HEK293 (cell line): Measurements from ENCODE around the gene ZFYVE1.

Experiments
- CTCF ChIA-PET: fragments of 350-600 bp; formaldehyde crosslinking; extraction: SDS; loops from one replicate; lab custom pipeline; 2021; ENCODE audit warnings: antibody characterized with exemption; lab: Yijun Ruan, JAX
- POLR2A ChIA-PET: fragments of 300-600 bp; formaldehyde crosslinking; extraction: SDS; loops from one replicate; lab custom pipeline; 2020; ENCODE audit warnings: antibody characterized with exemption, inconsistent platforms; lab: Yijun Ruan, JAX
- H3K27ac ChIP-seq: fragments of 200-500 bp; sonication (Bioruptor generic); 2 replicates; pipeline ENCODE4 v1.5.1; 2014; ENCODE audit warnings: low read depth, low read length, control low read depth, inconsistent platforms; ENCODE audit errors: extremely low read depth
- H3K36me3 ChIP-seq, 2 experiments: fragments of 200-500 bp in 1 of 2; sonication (Bioruptor generic) in 1 of 2; 1 replicate in 1 of 2; 2 replicates in 1 of 2; pipeline ENCODE4 v1.5.1; 2014 to 2017; ENCODE audit warnings: inconsistent platforms in 2 of 2, low read length in 2 of 2; ENCODE audit not compliant: control insufficient read depth in 2 of 2, insufficient read depth in 1 of 2
- H3K4me1 ChIP-seq: fragments of 200-500 bp; sonication (Bioruptor generic); 2 replicates; pipeline ENCODE4 v1.5.1; 2014; ENCODE audit warnings: mild to moderate bottlenecking, low read length, inconsistent platforms; ENCODE audit not compliant: control insufficient read depth, insufficient read depth
- H3K4me3 ChIP-seq: 2 replicates; pipeline ENCODE4 v1.5.1; 2011; ENCODE audit warnings: low read depth, mild to moderate bottlenecking, control low read depth, low read length, moderate library complexity
- H3K9me3 ChIP-seq: fragments of 200-500 bp; sonication (Bioruptor generic); 2 replicates; pipeline ENCODE4 v1.5.1; 2014; ENCODE audit warnings: low read depth, low read length, inconsistent platforms; ENCODE audit not compliant: control insufficient read depth, insufficient read depth
- BCL11A ChIP-seq: fragments of 450-650 bp; formaldehyde crosslinking; IDR thresholded peaks from 2 replicates; pipeline ENCODE4 v1.5.1; 2016; ENCODE audit warnings: low read depth, missing biosample characterization, missing genetic modification characterization
- KLF10 ChIP-seq: fragments of 450-650 bp; IDR thresholded peaks from 2 replicates; pipeline ENCODE4 v1.5.1; 2018; ENCODE audit warnings: missing biosample characterization, mild to moderate bottlenecking, missing genetic modification characterization
- SETDB1 ChIP-seq: IDR thresholded peaks from one replicate; pipeline ENCODE4 v1.6.1; 2017; ENCODE audit warnings: mild to moderate bottlenecking, low read length, moderate library complexity, mixed read lengths; ENCODE audit not compliant: insufficient read length
- ZNF174 ChIP-seq: fragments of 450-650 bp; formaldehyde crosslinking; IDR thresholded peaks from 2 replicates; pipeline ENCODE4 v1.5.0; 2017; ENCODE audit warnings: missing biosample characterization, mild to moderate bottlenecking, missing genetic modification characterization
- ZNF48 ChIP-seq: fragments of 450-650 bp; formaldehyde crosslinking; IDR thresholded peaks from 2 replicates; pipeline ENCODE4 v1.5.1; 2016; ENCODE audit warnings: missing biosample characterization, missing genetic modification characterization
- ZNF514 ChIP-seq: fragments of 450-650 bp; formaldehyde crosslinking; IDR thresholded peaks from 2 replicates; pipeline ENCODE4 v1.5.1; 2016; ENCODE audit warnings: missing biosample characterization, missing genetic modification characterization
- ZNF529 ChIP-seq: fragments of 450-650 bp; formaldehyde crosslinking; IDR thresholded peaks from 2 replicates; pipeline ENCODE4 v1.5.1; 2017; ENCODE audit warnings: missing genetic modification characterization, missing biosample characterization; ENCODE audit not compliant: insufficient replicate concordance
- ZNF621 ChIP-seq: fragments of 450-650 bp; formaldehyde crosslinking; IDR thresholded peaks from 2 replicates; pipeline ENCODE4 v1.5.1; 2017; ENCODE audit warnings: missing biosample characterization, missing genetic modification characterization
- ZNF701 ChIP-seq: fragments of 450-650 bp; formaldehyde crosslinking; IDR thresholded peaks from 2 replicates; pipeline ENCODE4 v1.5.1; 2016; ENCODE audit warnings: missing biosample characterization, missing genetic modification characterization
- ZNF777 ChIP-seq: fragments of 450-650 bp; formaldehyde crosslinking; IDR thresholded peaks from 2 replicates; pipeline ENCODE4 v1.5.1; 2017; ENCODE audit warnings: missing biosample characterization, missing genetic modification characterization, borderline replicate concordance
- TF ChIP-seq, protein P1 (sequence below): fragments of 450-650 bp; formaldehyde crosslinking; IDR thresholded peaks from 2 replicates; pipeline ENCODE4 v1.5.1; 2016; ENCODE audit warnings: missing biosample characterization, missing genetic modification characterization
- TF ChIP-seq, protein P2 (sequence below): fragments of 450-650 bp; formaldehyde crosslinking; IDR thresholded peaks from 2 replicates; pipeline ENCODE4 v1.5.1; 2016; ENCODE audit warnings: missing biosample characterization, missing genetic modification characterization
- TF ChIP-seq, protein P3 (sequence below): fragments of 450-650 bp; formaldehyde crosslinking; IDR thresholded peaks from 2 replicates; pipeline ENCODE4 v1.5.1; 2016; ENCODE audit warnings: missing biosample characterization, missing genetic modification characterization, borderline replicate concordance
- TF ChIP-seq, protein P4 (sequence below): fragments of 450-650 bp; formaldehyde crosslinking; IDR thresholded peaks from 2 replicates; pipeline ENCODE4 v1.5.1; 2016; ENCODE audit warnings: missing biosample characterization, missing genetic modification characterization
- TF ChIP-seq, protein P5 (sequence below): fragments of 450-650 bp; formaldehyde crosslinking; IDR thresholded peaks from 2 replicates; pipeline ENCODE4 v1.5.1; 2016; ENCODE audit warnings: missing biosample characterization, missing genetic modification characterization, low read depth

ZFYVE1 gene

DNA sequence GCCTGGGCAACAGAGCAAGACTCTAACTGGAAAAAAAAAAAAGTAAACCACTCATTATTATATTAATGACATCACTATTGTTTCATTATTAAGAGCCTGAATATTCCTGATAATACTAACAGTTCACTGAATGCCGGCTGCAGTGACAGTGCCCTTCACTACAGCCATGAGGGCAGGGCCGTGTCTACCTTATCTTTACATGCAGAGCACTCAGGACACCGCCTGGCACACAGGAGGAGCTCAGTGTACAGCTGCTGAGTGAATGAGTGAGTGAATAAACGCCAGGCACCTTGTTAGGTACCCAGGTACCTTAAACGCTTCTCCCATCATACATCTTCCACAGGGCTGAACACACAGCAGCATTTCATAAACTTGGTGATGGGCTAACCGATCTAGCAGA, 23.2 kb downstream of the ZFYVE1 start:
- H3K4me1 ChIP-seq, result no peaks in the 10 kb centered on the region
- H3K9me3 ChIP-seq, result no peaks in the 10 kb centered on the region
- H3K4me3 ChIP-seq, result no peak overlapping the region
- no peak overlapping the region for H3K27ac ChIP-seq
- H3K36me3 ChIP-seq, result peaks cover 5 to 13% of the 10 kb centered on the region in 2 experiments; a peak in 2 of 3 replicates
- ChIA-PET POLR2A (no interaction called here), CTCF (no interaction called here)
- TF ChIP-seq ZNF701 (tag by site-specific recombination) (no peak), ZNF48 (tag by site-specific recombination) (no peak), ZNF174 (tag by site-specific recombination) (no peak), SETDB1 (no peak), ZNF514 (tag by site-specific recombination) (no peak), ZNF529 (no peak), ZNF777 (tag by site-specific recombination) (no peak), KLF10 (tag by site-specific recombination) (no peak), ZNF621 (no peak), BCL11A (no peak)
- TF ChIP-seq, protein P1, sequence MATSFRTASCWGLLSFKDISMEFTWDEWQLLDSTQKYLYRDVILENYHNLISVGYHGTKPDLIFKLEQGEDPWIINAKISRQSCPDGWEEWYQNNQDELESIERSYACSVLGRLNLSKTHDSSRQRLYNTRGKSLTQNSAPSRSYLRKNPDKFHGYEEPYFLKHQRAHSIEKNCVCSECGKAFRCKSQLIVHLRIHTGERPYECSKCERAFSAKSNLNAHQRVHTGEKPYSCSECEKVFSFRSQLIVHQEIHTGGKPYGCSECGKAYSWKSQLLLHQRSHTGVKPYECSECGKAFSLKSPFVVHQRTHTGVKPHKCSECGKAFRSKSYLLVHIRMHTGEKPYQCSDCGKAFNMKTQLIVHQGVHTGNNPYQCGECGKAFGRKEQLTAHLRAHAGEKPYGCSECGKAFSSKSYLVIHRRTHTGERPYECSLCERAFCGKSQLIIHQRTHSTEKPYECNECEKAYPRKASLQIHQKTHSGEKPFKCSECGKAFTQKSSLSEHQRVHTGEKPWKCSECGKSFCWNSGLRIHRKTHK (tag by site-specific recombination), result no peak
- TF ChIP-seq, protein P2, sequence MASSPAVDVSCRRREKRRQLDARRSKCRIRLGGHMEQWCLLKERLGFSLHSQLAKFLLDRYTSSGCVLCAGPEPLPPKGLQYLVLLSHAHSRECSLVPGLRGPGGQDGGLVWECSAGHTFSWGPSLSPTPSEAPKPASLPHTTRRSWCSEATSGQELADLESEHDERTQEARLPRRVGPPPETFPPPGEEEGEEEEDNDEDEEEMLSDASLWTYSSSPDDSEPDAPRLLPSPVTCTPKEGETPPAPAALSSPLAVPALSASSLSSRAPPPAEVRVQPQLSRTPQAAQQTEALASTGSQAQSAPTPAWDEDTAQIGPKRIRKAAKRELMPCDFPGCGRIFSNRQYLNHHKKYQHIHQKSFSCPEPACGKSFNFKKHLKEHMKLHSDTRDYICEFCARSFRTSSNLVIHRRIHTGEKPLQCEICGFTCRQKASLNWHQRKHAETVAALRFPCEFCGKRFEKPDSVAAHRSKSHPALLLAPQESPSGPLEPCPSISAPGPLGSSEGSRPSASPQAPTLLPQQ (tag by site-specific recombination), result no peak
- TF ChIP-seq, protein P3, sequence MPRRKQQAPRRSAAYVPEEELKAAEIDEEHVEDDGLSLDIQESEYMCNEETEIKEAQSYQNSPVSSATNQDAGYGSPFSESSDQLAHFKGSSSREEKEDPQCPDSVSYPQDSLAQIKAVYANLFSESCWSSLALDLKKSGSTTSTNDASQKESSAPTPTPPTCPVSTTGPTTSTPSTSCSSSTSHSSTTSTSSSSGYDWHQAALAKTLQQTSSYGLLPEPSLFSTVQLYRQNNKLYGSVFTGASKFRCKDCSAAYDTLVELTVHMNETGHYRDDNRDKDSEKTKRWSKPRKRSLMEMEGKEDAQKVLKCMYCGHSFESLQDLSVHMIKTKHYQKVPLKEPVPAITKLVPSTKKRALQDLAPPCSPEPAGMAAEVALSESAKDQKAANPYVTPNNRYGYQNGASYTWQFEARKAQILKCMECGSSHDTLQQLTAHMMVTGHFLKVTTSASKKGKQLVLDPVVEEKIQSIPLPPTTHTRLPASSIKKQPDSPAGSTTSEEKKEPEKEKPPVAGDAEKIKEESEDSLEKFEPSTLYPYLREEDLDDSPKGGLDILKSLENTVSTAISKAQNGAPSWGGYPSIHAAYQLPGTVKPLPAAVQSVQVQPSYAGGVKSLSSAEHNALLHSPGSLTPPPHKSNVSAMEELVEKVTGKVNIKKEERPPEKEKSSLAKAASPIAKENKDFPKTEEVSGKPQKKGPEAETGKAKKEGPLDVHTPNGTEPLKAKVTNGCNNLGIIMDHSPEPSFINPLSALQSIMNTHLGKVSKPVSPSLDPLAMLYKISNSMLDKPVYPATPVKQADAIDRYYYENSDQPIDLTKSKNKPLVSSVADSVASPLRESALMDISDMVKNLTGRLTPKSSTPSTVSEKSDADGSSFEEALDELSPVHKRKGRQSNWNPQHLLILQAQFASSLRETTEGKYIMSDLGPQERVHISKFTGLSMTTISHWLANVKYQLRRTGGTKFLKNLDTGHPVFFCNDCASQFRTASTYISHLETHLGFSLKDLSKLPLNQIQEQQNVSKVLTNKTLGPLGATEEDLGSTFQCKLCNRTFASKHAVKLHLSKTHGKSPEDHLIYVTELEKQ (tag by site-specific recombination), result no peak
- TF ChIP-seq, protein P4, sequence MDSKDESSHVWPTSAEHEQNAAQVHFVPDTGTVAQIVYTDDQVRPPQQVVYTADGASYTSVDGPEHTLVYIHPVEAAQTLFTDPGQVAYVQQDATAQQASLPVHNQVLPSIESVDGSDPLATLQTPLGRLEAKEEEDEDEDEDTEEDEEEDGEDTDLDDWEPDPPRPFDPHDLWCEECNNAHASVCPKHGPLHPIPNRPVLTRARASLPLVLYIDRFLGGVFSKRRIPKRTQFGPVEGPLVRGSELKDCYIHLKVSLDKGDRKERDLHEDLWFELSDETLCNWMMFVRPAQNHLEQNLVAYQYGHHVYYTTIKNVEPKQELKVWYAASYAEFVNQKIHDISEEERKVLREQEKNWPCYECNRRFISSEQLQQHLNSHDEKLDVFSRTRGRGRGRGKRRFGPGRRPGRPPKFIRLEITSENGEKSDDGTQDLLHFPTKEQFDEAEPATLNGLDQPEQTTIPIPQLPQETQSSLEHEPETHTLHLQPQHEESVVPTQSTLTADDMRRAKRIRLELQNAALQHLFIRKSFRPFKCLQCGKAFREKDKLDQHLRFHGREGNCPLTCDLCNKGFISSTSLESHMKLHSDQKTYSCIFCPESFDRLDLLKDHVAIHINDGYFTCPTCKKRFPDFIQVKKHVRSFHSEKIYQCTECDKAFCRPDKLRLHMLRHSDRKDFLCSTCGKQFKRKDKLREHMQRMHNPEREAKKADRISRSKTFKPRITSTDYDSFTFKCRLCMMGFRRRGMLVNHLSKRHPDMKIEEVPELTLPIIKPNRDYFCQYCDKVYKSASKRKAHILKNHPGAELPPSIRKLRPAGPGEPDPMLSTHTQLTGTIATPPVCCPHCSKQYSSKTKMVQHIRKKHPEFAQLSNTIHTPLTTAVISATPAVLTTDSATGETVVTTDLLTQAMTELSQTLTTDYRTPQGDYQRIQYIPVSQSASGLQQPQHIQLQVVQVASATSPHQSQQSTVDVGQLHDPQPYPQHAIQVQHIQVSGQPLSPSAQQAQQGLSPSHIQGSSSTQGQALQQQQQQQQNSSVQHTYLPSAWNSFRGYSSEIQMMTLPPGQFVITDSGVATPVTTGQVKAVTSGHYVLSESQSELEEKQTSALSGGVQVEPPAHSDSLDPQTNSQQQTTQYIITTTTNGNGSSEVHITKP, result no peak
- TF ChIP-seq, protein P5, sequence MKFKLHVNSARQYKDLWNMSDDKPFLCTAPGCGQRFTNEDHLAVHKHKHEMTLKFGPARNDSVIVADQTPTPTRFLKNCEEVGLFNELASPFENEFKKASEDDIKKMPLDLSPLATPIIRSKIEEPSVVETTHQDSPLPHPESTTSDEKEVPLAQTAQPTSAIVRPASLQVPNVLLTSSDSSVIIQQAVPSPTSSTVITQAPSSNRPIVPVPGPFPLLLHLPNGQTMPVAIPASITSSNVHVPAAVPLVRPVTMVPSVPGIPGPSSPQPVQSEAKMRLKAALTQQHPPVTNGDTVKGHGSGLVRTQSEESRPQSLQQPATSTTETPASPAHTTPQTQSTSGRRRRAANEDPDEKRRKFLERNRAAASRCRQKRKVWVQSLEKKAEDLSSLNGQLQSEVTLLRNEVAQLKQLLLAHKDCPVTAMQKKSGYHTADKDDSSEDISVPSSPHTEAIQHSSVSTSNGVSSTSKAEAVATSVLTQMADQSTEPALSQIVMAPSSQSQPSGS, result no peak
